IPS-20b (cell line): ENCODE data around the gene KLK1.

ENCODE experiments used
- H3K27ac ChIP-seq: one replicate; pipeline ENCODE4 v1.5.1; 2013; ENCODE audit warnings: low read length
- H3K27me3 ChIP-seq: 2 replicates; pipeline ENCODE4 v1.6.1; 2013; ENCODE audit warnings: mild to moderate bottlenecking, low read length, inconsistent platforms; ENCODE audit not compliant: insufficient read depth
- H3K36me3 ChIP-seq: 2 replicates; pipeline ENCODE4 v1.6.1; 2013; ENCODE audit warnings: low read depth, mild to moderate bottlenecking, inconsistent platforms, low read length, moderate library complexity; ENCODE audit not compliant: insufficient read depth
- H3K4me1 ChIP-seq: 2 replicates; pipeline ENCODE4 v1.6.1; 2013; ENCODE audit warnings: mild to moderate bottlenecking, control low read depth, inconsistent platforms, low read length, moderate library complexity; ENCODE audit not compliant: insufficient read depth
- H3K4me3 ChIP-seq: 2 replicates; pipeline ENCODE4 v1.5.1; 2013; ENCODE audit warnings: mild to moderate bottlenecking, low read length, inconsistent platforms
- H3K9ac ChIP-seq: 2 replicates; pipeline ENCODE4 v1.6.1; 2013; ENCODE audit warnings: low read depth, mild to moderate bottlenecking, inconsistent platforms, low read length, moderate library complexity
- H3K9me3 ChIP-seq: 2 replicates; pipeline ENCODE4 v1.6.1; 2013; ENCODE audit warnings: mild to moderate bottlenecking, low read depth, low read length, inconsistent platforms; ENCODE audit not compliant: insufficient read depth

KLK1 gene

DNA sequence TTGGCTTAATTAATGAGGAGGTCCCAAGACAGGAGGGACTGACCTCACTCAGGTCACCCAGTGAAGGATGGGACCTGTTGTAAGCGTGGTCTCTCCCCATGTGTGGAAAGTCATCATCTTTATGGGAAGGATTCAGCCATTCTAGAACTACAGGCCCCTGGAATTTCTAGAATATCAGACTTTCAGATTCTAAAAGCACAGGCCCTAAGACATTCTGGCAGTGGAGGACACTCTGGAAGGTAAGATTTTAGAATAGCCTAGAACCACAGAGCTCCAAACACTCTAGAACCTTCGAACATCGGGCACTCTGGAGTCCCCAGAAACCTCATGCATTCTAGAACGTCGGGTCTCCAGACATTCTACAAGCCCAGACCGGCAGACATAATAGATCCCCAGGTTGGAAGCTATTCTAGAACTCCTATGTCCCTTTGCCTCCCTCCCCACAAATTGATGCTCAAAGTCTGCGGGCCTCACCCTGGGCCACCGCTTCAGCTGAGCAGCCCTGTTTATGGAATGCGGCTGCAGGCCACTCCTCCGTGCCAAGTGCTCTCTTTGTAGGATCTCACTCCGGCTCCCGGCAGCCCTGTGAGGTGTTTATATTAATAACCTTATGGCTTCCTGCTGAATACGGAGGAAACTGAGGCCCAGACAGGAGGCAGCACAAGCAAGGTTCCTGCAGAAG is 11.7 kb upstream of the KLK1 start:
- Histone ChIP-seq H3K9ac (peak overlapping the region; percentile 58; the same call in 1 of the 2 replicates), H3K4me3 (peak overlapping the region; percentile 75; the same call in 1 of the 2 replicates), H3K4me1 (no peaks in the 10 kb centered on the region; the same call in 1 of the 2 replicates), H3K27ac (no peak overlapping the region), H3K27me3 (peaks cover 40% of the 10 kb centered on the region), H3K9me3 (no peaks in the 10 kb centered on the region; the same call in 1 of the 2 replicates), H3K36me3 (no peaks in the 10 kb centered on the region)

- no peaks in the 10 kb centered on the region; the same call in 1 of the 2 replicates for H3K4me1 ChIP-seq
- H3K4me3 ChIP-seq, result no peak overlapping the region
- no peaks in the 10 kb centered on the region for H3K36me3 ChIP-seq
- no peak overlapping the region for H3K9ac ChIP-seq
- H3K27me3 ChIP-seq, result peaks cover 40% of the 10 kb centered on the region
- H3K27ac ChIP-seq, result no peak overlapping the region
- H3K9me3 ChIP-seq, result no peaks in the 10 kb centered on the region; the same call in 1 of the 2 replicates
These were observed 10.2 kb upstream of the KLK1 start for GRCh38 chr19:50833802-50834167.

- H3K27me3 ChIP-seq, result peaks cover 40% of the 10 kb centered on the region
These were observed 9.7 kb upstream of the KLK1 start, which contains the start of gene KLK15 for GRCh38 chr19:50833117-50833801. Gene KLK15, minus strand, starts transcription at chr19:50833574. Its CDS starts 2,082 bp downstream, at chr19:50831492.

DNA sequence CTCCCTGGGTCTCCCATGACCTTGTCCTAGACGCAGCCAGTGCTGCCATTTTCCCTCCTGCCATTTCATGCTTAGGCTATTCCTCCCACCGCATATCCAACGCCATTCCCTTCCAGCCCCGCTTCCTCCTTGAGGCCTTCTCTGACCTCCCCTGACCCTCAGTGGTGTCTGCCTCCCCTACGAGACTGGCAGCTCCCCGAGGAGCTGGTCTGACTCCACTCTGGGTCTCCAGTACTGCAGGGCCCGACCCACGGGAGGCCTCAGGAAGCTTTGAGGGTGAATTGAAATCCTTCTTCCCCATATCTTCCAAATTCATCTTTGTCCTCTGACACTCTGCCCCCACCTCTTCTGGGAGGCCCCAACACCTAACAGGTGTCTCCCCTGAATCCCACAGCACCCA is 9.1 kb upstream of the KLK1 start:
- H3K9ac ChIP-seq, result no peak overlapping the region
- no peak overlapping the region for H3K27ac ChIP-seq
- no peaks in the 10 kb centered on the region for H3K36me3 ChIP-seq
- H3K4me1 ChIP-seq, result no peaks in the 10 kb centered on the region; the same call in 1 of the 2 replicates
- H3K9me3 ChIP-seq, result no peaks in the 10 kb centered on the region; the same call in 1 of the 2 replicates
- H3K27me3 ChIP-seq, result peaks cover 39% of the 10 kb centered on the region
- H3K4me3 ChIP-seq, result no peak overlapping the region

More at GRCh38 chr19:50833117-50833801, 9.7 kb upstream of the KLK1 start, which contains the start of gene KLK15:
- Histone ChIP-seq H3K36me3 (no peaks in the 10 kb centered on the region), H3K4me1 (no peaks in the 10 kb centered on the region; the same call in 1 of the 2 replicates), H3K27ac (no peak within 1 kb of the TSS), H3K9ac (no peak within 1 kb of the TSS), H3K4me3 (no peak within 1 kb of the TSS), H3K9me3 (no peaks in the 10 kb centered on the region; the same call in 1 of the 2 replicates)

GRCh38 chr19:50831026-50831396 is 7.4 kb upstream of the KLK1 start:
- Histone ChIP-seq H3K4me1 (no peaks in the 10 kb centered on the region), H3K9ac (no peak overlapping the region), H3K36me3 (no peaks in the 10 kb centered on the region), H3K27ac (no peak overlapping the region), H3K9me3 (no peaks in the 10 kb centered on the region; the same call in 1 of the 2 replicates), H3K27me3 (peaks cover 23% of the 10 kb centered on the region), H3K4me3 (no peak overlapping the region)

DNA sequence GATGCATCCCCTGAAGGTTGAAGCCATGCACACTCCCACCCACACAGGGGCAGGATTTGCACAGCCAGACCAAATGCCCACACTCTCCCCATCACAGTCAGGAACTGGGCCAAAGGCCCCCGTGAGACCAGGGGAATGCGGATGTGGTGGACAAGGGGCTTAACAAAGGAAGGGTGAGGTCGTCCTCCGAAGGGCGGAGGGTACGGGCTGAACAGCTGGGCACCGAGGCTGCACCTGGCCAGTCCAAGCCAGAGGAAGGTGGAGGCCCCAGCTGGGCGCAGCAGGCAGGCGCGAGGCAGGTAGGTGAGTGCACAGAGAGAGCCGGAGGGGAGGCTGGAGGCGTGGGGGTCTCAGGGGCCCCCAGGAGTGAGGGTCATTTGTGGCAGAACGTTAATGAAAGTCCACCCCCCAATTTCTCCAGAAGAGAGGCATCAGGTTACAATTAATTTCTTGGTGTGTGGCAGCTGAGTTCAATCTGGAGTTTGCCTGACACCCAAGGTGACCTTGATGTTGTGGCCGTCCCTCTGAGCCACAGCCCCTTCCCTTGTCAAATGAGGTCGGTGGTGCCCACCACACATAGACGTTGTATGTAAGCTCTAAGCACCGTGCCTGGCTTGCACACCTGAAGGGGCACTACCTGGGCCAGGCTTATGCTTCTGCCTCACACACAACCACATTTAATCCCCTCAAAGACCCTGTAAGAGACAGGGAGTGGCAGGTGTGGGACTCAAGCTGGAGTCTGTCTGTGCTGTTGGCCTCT is 6.9 kb upstream of the KLK1 start:
- H3K27ac ChIP-seq, result no peak overlapping the region
- H3K27me3 ChIP-seq, result peaks cover 19% of the 10 kb centered on the region
- no peak overlapping the region for H3K4me3 ChIP-seq
- H3K9ac ChIP-seq, result no peak overlapping the region
- H3K36me3 ChIP-seq, result no peaks in the 10 kb centered on the region
- peaks cover under 1% of the 10 kb centered on the region; the same call in 1 of the 2 replicates for H3K9me3 ChIP-seq
- H3K4me1 ChIP-seq, result no peaks in the 10 kb centered on the region

GRCh38 chr19:50829801-50830200 is 6.2 kb upstream of the KLK1 start:
- Histone ChIP-seq H3K4me1 (no peaks in the 10 kb centered on the region), H3K36me3 (no peaks in the 10 kb centered on the region), H3K9ac (no peak overlapping the region), H3K27ac (no peak overlapping the region), H3K27me3 (peaks cover 12% of the 10 kb centered on the region), H3K9me3 (peaks cover 4% of the 10 kb centered on the region; the same call in 1 of the 2 replicates), H3K4me3 (no peak overlapping the region)

DNA sequence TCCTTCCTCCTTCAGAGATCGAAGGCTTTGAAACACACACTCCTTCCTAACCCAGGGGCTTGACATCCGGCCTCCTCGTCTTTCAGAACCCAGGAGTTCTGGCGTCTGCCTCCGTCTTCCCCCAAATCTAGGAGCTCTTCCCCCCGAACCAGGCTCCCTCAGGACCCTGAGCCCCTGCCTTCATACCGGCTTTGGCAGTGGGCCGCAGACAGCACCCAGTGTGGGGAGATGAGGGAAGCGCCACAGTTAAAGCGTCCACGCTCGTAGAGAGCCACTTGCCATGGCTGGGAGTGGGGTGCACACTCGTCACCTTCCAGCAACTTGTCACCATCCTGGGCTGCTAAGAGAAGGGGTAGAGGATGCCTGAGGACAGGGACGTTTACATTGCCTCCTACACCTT is 3.9 kb upstream of the KLK1 start:
- Histone ChIP-seq H3K9ac (no peak overlapping the region), H3K27ac (no peak overlapping the region), H3K9me3 (peaks cover 4% of the 10 kb centered on the region), H3K4me1 (no peaks in the 10 kb centered on the region), H3K36me3 (no peaks in the 10 kb centered on the region), H3K27me3 (peaks cover 4% of the 10 kb centered on the region), H3K4me3 (no peak overlapping the region)

- Histone ChIP-seq H3K27me3 (peaks cover 12% of the 10 kb centered on the region), H3K9ac (no peak overlapping the region), H3K4me1 (no peaks in the 10 kb centered on the region), H3K27ac (no peak overlapping the region), H3K9me3 (peaks cover 4% of the 10 kb centered on the region), H3K4me3 (no peak overlapping the region), H3K36me3 (no peaks in the 10 kb centered on the region)
These were observed 3.1 kb upstream of the KLK1 start for GRCh38 chr19:50826492-50827240.

DNA sequence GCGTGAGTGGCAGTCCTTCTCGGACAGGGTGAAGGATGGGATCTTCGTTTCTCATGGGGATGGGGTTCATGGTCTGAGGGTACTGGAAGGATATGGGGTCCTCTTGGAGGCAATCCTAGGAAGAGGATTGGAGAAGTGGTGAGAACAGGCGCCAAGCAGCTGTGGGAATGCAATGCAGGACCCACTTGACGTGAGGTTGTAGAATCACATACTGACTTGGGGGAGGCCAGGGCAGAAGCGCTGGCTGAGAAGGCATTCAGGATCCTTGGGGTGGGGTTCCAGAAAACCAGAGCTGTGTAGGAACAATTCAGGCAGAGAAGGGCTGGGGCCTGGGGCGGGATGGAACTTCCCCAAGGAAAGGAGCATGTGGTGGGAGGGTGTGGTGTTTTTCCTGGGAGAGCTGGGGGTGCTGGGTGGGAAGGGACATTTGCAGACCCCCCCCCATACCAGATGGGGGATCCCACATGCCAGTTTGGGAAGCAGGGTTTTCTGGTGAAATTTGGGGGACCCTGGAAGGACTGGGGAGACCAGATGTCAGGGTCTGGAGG is 852 bp downstream of the KLK1 start:
- peaks cover 3% of the 10 kb centered on the region; the same call in 1 of the 2 replicates for H3K4me1 ChIP-seq
- no peak overlapping the region for H3K27ac ChIP-seq
- peaks cover 4% of the 10 kb centered on the region for H3K9me3 ChIP-seq
- H3K27me3 ChIP-seq, result peaks cover 45% of the 10 kb centered on the region
- H3K9ac ChIP-seq, result no peak overlapping the region
- no peak overlapping the region for H3K4me3 ChIP-seq
- H3K36me3 ChIP-seq, result no peaks in the 10 kb centered on the region

DNA sequence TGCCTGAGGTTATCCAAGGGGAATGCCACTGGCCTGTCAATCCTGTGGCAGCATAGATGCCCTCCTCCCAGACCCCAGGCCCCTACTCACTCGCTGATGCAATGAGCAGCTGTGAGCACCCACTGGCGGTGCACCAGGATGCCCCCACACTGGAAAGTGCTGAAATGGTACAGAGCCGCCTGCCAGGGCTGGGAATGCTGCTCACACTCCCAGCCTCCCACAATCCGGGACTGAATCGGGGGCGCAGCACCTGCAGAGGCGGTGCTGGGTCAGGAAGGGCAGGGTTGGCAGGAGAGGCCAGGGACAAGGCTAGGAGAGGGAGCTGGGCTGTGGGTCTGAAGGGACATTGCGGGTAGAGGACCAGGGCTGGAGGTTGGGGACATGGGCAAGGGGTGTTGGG is 2.0 kb downstream of the KLK1 start:
- Histone ChIP-seq H3K9ac (no peak overlapping the region), H3K4me1 (peaks cover 3% of the 10 kb centered on the region; the same call in 1 of the 2 replicates), H3K27ac (no peak overlapping the region), H3K9me3 (peaks cover 4% of the 10 kb centered on the region), H3K27me3 (peaks cover 52% of the 10 kb centered on the region), H3K36me3 (no peaks in the 10 kb centered on the region), H3K4me3 (no peak overlapping the region)
